ENCODE measurements around the gene KRTAP3-2. TPM values are rescaled to one million over a fixed set of nuclear protein-coding genes. Genes with fewer than 3 reads are reported as not detected.
A peak's percentile ranks its signal among the peaks of the same experiment; 100 is the strongest.

The KRTAP3-2 gene
- total RNA-seq, 4 donors from 2014 or later = not detected

GRCh38 chr17:41015454-41015853, 15.7 kb upstream of the KRTAP3-2 start:
- no peak overlapping the region for H3K4me3 ChIP-seq
- H3K36me3 ChIP-seq = no peaks in the 10 kb centered on the region
- H3K27me3 ChIP-seq = no peaks in the 10 kb centered on the region
- H3K27ac ChIP-seq = no peak overlapping the region
- H3K9me3 ChIP-seq = no peaks in the 10 kb centered on the region
- DNase-seq = no peak
- no peak for ATAC-seq
- intact Hi-C loops (cut with DNase I; ENCODE audit: low total_unique reads) = no loop called here
- H3K4me1 ChIP-seq = peaks cover 7 to 8% of the 10 kb centered on the region in 2 donors
- in situ Hi-C loops (cut with MboI; ENCODE audit: low sequenced_read_pairs in 4 of 4) = no loop called here
- TF ChIP-seq CTCF (IDR thresholded peaks at IDR 0.05 in 4 of 5, conservative IDR thresholded peaks at IDR 0.05 in 1 of 5) = no peak
- no peak for TF ChIP-seq POLR2A (IDR thresholded peaks at IDR 0.05)

GRCh38 chr17:41013606-41014005, 13.9 kb upstream of the KRTAP3-2 start:
- in situ Hi-C loops (cut with MboI; ENCODE audit: low sequenced_read_pairs in 4 of 4) = no loop called here
- H3K9me3 ChIP-seq = no peaks in the 10 kb centered on the region
- no peak overlapping the region for H3K4me3 ChIP-seq
- no peaks in the 10 kb centered on the region for H3K27me3 ChIP-seq
- TF ChIP-seq CTCF (IDR thresholded peaks at IDR 0.05 in 4 of 5, conservative IDR thresholded peaks at IDR 0.05 in 1 of 5) (no peak), POLR2A (IDR thresholded peaks at IDR 0.05) (no peak)
- peaks cover 7 to 8% of the 10 kb centered on the region in 2 donors for H3K4me1 ChIP-seq
- ATAC-seq = peak in 1 of 2 donors; percentile 73
- H3K36me3 ChIP-seq = no peaks in the 10 kb centered on the region
- intact Hi-C loops (cut with DNase I; ENCODE audit: low total_unique reads) = no loop called here
- H3K27ac ChIP-seq = no peak overlapping the region
- DNase-seq = no peak

GRCh38 chr17:41013181-41013580, 13.5 kb upstream of the KRTAP3-2 start:
- no peak for DNase-seq
- Histone ChIP-seq H3K4me1 (peaks cover 7 to 8% of the 10 kb centered on the region in 2 donors), H3K36me3 (no peaks in the 10 kb centered on the region), H3K9me3 (no peaks in the 10 kb centered on the region), H3K27me3 (no peaks in the 10 kb centered on the region), H3K27ac (no peak overlapping the region), H3K4me3 (no peak overlapping the region)
- no peak for ATAC-seq
- no peak for TF ChIP-seq POLR2A (IDR thresholded peaks at IDR 0.05)
- TF ChIP-seq CTCF (IDR thresholded peaks at IDR 0.05 in 4 of 5, conservative IDR thresholded peaks at IDR 0.05 in 1 of 5) = no peak
- intact Hi-C loops (cut with DNase I; ENCODE audit: low total_unique reads) (no loop called here), in situ Hi-C loops (cut with MboI; ENCODE audit: low sequenced_read_pairs in 4 of 4) (no loop called here)

GRCh38 chr17:41012326-41013120, 12.8 kb upstream of the KRTAP3-2 start:
- no peak for TF ChIP-seq POLR2A (IDR thresholded peaks at IDR 0.05)
- TF ChIP-seq CTCF (IDR thresholded peaks at IDR 0.05 in 4 of 5, conservative IDR thresholded peaks at IDR 0.05 in 1 of 5) = no peak
- peaks cover 7 to 8% of the 10 kb centered on the region in 2 donors for H3K4me1 ChIP-seq
- H3K27ac ChIP-seq = no peak overlapping the region
- H3K4me3 ChIP-seq = no peak overlapping the region
- ATAC-seq (no peak), DNase-seq (no peak)
- no peaks in the 10 kb centered on the region for H3K27me3 ChIP-seq
- intact Hi-C loops (cut with DNase I; ENCODE audit: low total_unique reads) (no loop called here), in situ Hi-C loops (cut with MboI; ENCODE audit: low sequenced_read_pairs in 4 of 4) (no loop called here)
- H3K9me3 ChIP-seq = no peaks in the 10 kb centered on the region
- no peaks in the 10 kb centered on the region for H3K36me3 ChIP-seq
